HCT116 (cell line): ENCODE measurements around the gene PI4K2A. TPM values are rescaled to one million over a fixed set of nuclear protein-coding genes. Genes with fewer than 3 reads are reported as not detected.

ENCODE experiments used
- ATAC-seq: fragments of 200-7000 bp; cut with Tn5 transposase; 2 replicates; pipeline ENCODE4 v1.9.1; 2020; ENCODE audit warnings: mild to moderate bottlenecking, moderate library complexity
- BruUV-seq: library from RNA; stranded (reverse); fragments of 400-500 nt; replicated peaks from 2 replicates; lab custom pipeline; 2021; lab: Mats Ljungman, UMichigan
- CTCF ChIA-PET: fragments of 300-600 bp; sonication (Branson Sonifier 250); formaldehyde crosslinking; loops from one replicate; lab custom pipeline; 2021; ENCODE audit warnings: antibody characterized with exemption; lab: Charles Lee
- POLR2A ChIA-PET: fragments of 300-600, 350-600 bp; sonication (Branson Sonifier 250); formaldehyde crosslinking; loops from one replicate; lab custom pipeline; 2021; ENCODE audit warnings: antibody characterized with exemption; lab: Charles Lee
- RAD21 ChIA-PET, 2 experiments: fragments of 300-600 bp; sonication (Branson Sonifier 250); formaldehyde crosslinking; loops; one replicate each; lab custom pipeline; 2023; ENCODE audit warnings: low total read pairs in 2 of 2; ENCODE audit not compliant: uncharacterized antibody in 2 of 2, unreplicated experiment in 2 of 2, low non-redundant PET in 1 of 2; lab: Charles Lee
- DNase-seq: peaks from one replicate; pipeline ENCODE4 v3.0.0-alpha.2; 2010; ENCODE audit warnings: low read depth, low spot score
- H2AFZ ChIP-seq: fragments of 200-600 bp; shearing (Covaris generic), sonication (generic); 2 replicates; pipeline ENCODE4 v1.6.1; 2017; ENCODE audit warnings: low read depth, mixed run types, mixed read lengths, antibody characterized with exemption, low read length; ENCODE audit not compliant: poor library complexity, severe bottlenecking
- H3K27ac ChIP-seq: 2 replicates; pipeline ENCODE4 v1.5.1; 2012; ENCODE audit warnings: low read depth, low read length
- H3K27me3 ChIP-seq: fragments of 200-600 bp; sonication (generic); 2 replicates; pipeline ENCODE4 v1.6.1; 2016; ENCODE audit warnings: mixed run types, low read length, mixed read lengths; ENCODE audit not compliant: insufficient read depth
- H3K36me3 ChIP-seq, 2 experiments: fragments of 200-500 bp in 1 of 2; fragments of 200-600 bp in 1 of 2; sonication (Bioruptor generic) in 1 of 2; sonication (generic) in 1 of 2; 2 replicates each; pipeline versions ENCODE4 v1.5.1 to v1.6.1; 2014 to 2016; ENCODE audit warnings: low read length in 2 of 2, inconsistent platforms in 1 of 2, mixed read lengths in 1 of 2, mixed run types in 1 of 2; ENCODE audit not compliant: insufficient read depth in 2 of 2, control insufficient read depth in 1 of 2
- H3K4me1 ChIP-seq, 2 experiments: fragments of 200-600 bp in 1 of 2; sonication (generic) in 1 of 2; 2 replicates each; pipeline versions ENCODE4 v1.5.1 to v1.6.1; 2012 to 2017; ENCODE audit warnings: low read length in 2 of 2, inconsistent platforms in 1 of 2, mild to moderate bottlenecking in 1 of 2, mixed read lengths in 1 of 2, mixed run types in 1 of 2, moderate library complexity in 1 of 2; ENCODE audit not compliant: insufficient read depth in 2 of 2, control insufficient read depth in 1 of 2
- H3K4me2 ChIP-seq: fragments of 200-600 bp; sonication (generic); 2 replicates; pipeline ENCODE4 v1.6.1; 2017; ENCODE audit warnings: mixed run types, low read length, mixed read lengths
- H3K4me3 ChIP-seq, 2 experiments: fragments of 200-600 bp in 1 of 2; sonication (generic) in 1 of 2; replicated peaks in 1 of 2; 2 replicates each; pipeline ENCODE4 v1.5.1; 2011 to 2016; ENCODE audit warnings: low read length in 2 of 2, control low read depth in 1 of 2, low read depth in 1 of 2, mild to moderate bottlenecking in 1 of 2, mixed read lengths in 1 of 2, mixed run types in 1 of 2
- H3K79me2 ChIP-seq: fragments of 200-600 bp; sonication (generic); 2 replicates; pipeline ENCODE4 v1.6.1; 2017; ENCODE audit warnings: mild to moderate bottlenecking, mixed run types, low read length, moderate library complexity, mixed read lengths; ENCODE audit not compliant: insufficient read depth
- H3K9ac ChIP-seq: fragments of 200-600 bp; sonication (generic); 2 replicates; pipeline ENCODE4 v1.6.1; 2016; ENCODE audit warnings: low read length, mixed read lengths
- H3K9me2 ChIP-seq: fragments of 200-600 bp; sonication (generic), shearing (Covaris generic); 2 replicates; pipeline ENCODE4 v1.6.1; 2017; ENCODE audit warnings: mixed run types, mild to moderate bottlenecking, moderate library complexity; ENCODE audit not compliant: insufficient read depth
- H3K9me3 ChIP-seq, 2 experiments: fragments of 200-500 bp in 1 of 2; fragments of 200-600 bp in 1 of 2; sonication (Bioruptor generic) in 1 of 2; sonication (generic) in 1 of 2; 2 replicates each; pipeline ENCODE4 v1.6.1; 2014 to 2017; ENCODE audit warnings: low read length in 2 of 2, mixed read lengths in 2 of 2, inconsistent platforms in 1 of 2, low read depth in 1 of 2, mild to moderate bottlenecking in 1 of 2, mixed run types in 1 of 2, moderate library complexity in 1 of 2; ENCODE audit not compliant: control insufficient read depth in 1 of 2, insufficient read depth in 1 of 2
- H4K20me1 ChIP-seq: fragments of 200-600 bp; sonication (generic), shearing (Covaris generic); 2 replicates; pipeline ENCODE4 v1.6.1; 2017; ENCODE audit warnings: mixed run types, mild to moderate bottlenecking, moderate library complexity; ENCODE audit not compliant: insufficient read depth
- EZH2phosphoT487 ChIP-seq: fragments of 200-600 bp; IDR thresholded peaks from 2 replicates; pipeline ENCODE4 v1.6.1; 2018; ENCODE audit warnings: antibody characterized with exemption, borderline replicate concordance
- POLR2AphosphoS5 ChIP-seq: IDR thresholded peaks from 2 replicates; pipeline ENCODE4 v1.6.1; 2011; ENCODE audit warnings: mild to moderate bottlenecking, low read depth, low read length, moderate library complexity
- RAD21 ChIP-seq: IDR thresholded peaks from 2 replicates; pipeline ENCODE4 v1.6.1; 2012; ENCODE audit warnings: low read depth, mild to moderate bottlenecking
- YY1 ChIP-seq: IDR thresholded peaks from 2 replicates; pipeline ENCODE4 v1.6.1; 2011; ENCODE audit warnings: low read length, low read depth, moderate library complexity, mild to moderate bottlenecking; ENCODE audit not compliant: insufficient replicate concordance; ENCODE audit errors: extremely low read depth
- intact Hi-C: fragments of 100-400 bp; cut with micrococcal nuclease; formaldehyde crosslinking; loops from 2 replicates; pipeline ENCODE4 v1.10.0; 2022
- total RNA-seq: library from RNA; stranded (reverse); gene quantifications from one replicate; pipeline ENCODE4 v1.2.1, GENCODE V29; 2021; ENCODE audit not compliant: unreplicated experiment
- TF ChIP-seq, protein P1 (sequence below), 3 experiments: fragments of 200-600 bp in 1 of 3; sonication (generic) in 1 of 3; IDR thresholded peaks in 2 of 3; conservative IDR thresholded peaks in 1 of 3; 2 replicates each; pipeline ENCODE4 v1.5.1; 2012 to 2017; ENCODE audit warnings: low read depth in 2 of 3, low read length in 2 of 3, antibody characterized with exemption in 1 of 3, borderline replicate concordance in 1 of 3, control low read depth in 1 of 3, mild to moderate bottlenecking in 1 of 3, mixed read lengths in 1 of 3, mixed run types in 1 of 3, moderate library complexity in 1 of 3; ENCODE audit not compliant: insufficient read depth in 1 of 3

Gene PI4K2A
- total RNA-seq, 1 experiment from 2014 or later, result 20.0 TPM

DNA sequence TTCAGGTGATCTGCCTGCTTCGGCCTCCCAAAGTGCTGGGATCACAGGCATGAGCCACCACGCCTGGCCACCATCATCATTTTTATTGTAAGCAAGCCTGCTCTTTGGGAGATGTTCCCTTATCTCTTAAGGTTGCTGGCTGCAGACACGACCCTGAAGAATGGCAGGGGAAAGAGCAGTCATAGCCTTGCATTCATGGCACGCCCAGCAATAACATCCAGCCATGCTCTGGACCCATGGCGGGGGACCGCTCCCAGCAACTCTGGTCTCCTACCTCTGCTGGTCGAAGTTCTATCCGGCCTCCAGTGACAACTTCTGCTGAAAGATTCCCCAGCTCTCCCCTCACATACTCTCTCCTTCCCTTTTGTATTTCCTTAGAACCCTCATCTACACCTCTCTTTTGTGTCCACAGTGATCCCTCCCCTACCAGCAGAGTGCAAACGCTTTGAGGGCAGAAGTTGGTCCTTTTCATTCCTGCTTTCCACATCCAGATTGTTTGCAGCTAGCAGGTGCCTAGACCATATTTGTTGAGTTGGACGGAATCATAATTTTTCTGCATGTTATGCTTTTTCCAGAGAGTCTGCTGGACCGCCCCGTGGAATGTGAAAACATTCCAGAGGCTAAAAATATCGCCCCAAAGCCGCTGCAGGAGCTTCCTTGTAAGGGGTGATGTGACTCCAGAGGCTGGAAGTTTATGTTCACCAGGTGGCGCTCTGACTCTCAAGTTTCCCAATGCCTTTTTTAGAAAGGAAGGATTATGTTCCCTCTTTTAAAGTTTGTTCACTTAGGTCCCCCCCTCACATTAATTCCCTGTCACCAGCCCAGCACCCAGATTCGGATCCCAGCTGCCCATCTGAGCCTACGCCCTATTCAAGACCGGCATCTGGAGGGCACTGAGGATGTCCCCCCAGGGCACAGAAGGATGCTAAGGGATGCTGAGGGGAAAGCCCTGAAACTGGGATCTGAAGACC is 68.8 kb downstream of the PI4K2A start:
- H4K20me1 ChIP-seq, result no peaks in the 10 kb centered on the region
- no peaks in the 10 kb centered on the region for H3K9me2 ChIP-seq
- H3K4me2 ChIP-seq, result peak overlapping the region; percentile 59
- H3K9me3 ChIP-seq, result no peaks in the 10 kb centered on the region
- ATAC-seq (peak; percentile 33; the same call in 1 of the 2 replicates), DNase-seq (no peak)
- ChIA-PET CTCF (interaction anchor here (0.7 to 3.0 kb wide), 10 partner anchors 8 to 33 kb away, joined by 5 to 44 read pairs (median 9); partner anchors contain the start of genes AVPI1 and ZFYVE27), POLR2A (interaction anchor here (0.9 kb wide), 1 partner anchor 12 kb away, joined by 4 read pairs; no protein-coding TSS in a partner anchor), RAD21 (interaction anchor here (0.6 to 1.1 kb wide), 5 partner anchors 8 to 241 kb away, joined by 3 to 6 read pairs (median 3); no protein-coding TSS in a partner anchor)
- H3K79me2 ChIP-seq, result peaks cover 5% of the 10 kb centered on the region; the same call in 1 of the 2 replicates
- no peak overlapping the region for H3K4me3 ChIP-seq
- no peaks in the 10 kb centered on the region for H3K27me3 ChIP-seq
- H3K27ac ChIP-seq, result no peak overlapping the region
- peaks cover 12 to 19% of the 10 kb centered on the region in 2 experiments for H3K4me1 ChIP-seq
- H2AFZ ChIP-seq, result peak overlapping the region; percentile 17
- intact Hi-C loops, result loop anchor here (1.0 kb wide), 1 partner anchor 22 kb away; no protein-coding TSS in a partner anchor
- H3K9ac ChIP-seq, result no peak overlapping the region
- H3K36me3 ChIP-seq, result no peaks in the 10 kb centered on the region
- TF ChIP-seq POLR2AphosphoS5, result no peak
- TF ChIP-seq, protein P1, sequence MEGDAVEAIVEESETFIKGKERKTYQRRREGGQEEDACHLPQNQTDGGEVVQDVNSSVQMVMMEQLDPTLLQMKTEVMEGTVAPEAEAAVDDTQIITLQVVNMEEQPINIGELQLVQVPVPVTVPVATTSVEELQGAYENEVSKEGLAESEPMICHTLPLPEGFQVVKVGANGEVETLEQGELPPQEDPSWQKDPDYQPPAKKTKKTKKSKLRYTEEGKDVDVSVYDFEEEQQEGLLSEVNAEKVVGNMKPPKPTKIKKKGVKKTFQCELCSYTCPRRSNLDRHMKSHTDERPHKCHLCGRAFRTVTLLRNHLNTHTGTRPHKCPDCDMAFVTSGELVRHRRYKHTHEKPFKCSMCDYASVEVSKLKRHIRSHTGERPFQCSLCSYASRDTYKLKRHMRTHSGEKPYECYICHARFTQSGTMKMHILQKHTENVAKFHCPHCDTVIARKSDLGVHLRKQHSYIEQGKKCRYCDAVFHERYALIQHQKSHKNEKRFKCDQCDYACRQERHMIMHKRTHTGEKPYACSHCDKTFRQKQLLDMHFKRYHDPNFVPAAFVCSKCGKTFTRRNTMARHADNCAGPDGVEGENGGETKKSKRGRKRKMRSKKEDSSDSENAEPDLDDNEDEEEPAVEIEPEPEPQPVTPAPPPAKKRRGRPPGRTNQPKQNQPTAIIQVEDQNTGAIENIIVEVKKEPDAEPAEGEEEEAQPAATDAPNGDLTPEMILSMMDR (IDR thresholded peaks at IDR 0.05 in 2 of 3, conservative IDR thresholded peaks at IDR 0.05 in 1 of 3; ENCODE audit: borderline replicate concordance in 1 of 3, insufficient read depth in 1 of 3, low read depth in 2 of 3, low read length in 2 of 3), result peak; percentile 78 to 90 (median 79); a peak in 5 of 6 replicates
- TF ChIP-seq YY1, result peak; percentile 34
- TF ChIP-seq RAD21, result peak; percentile 88
- TF ChIP-seq EZH2phosphoT487, result no peak
- BruUV-seq, result no TSS peak
